ENCODE results near the gene MANBA. TPM values are rescaled to one million over a fixed set of nuclear protein-coding genes. Genes with fewer than 3 reads are reported as not detected.
"Not testable (repeated sequence)": the region's sequence is repeated elsewhere in the genome, so short reads cannot be mapped to it uniquely, and the experiment has no call there.

Gene MANBA
- total RNA-seq, 2 donors from 2014 or later: 37.2 to 41.3 TPM

DNA sequence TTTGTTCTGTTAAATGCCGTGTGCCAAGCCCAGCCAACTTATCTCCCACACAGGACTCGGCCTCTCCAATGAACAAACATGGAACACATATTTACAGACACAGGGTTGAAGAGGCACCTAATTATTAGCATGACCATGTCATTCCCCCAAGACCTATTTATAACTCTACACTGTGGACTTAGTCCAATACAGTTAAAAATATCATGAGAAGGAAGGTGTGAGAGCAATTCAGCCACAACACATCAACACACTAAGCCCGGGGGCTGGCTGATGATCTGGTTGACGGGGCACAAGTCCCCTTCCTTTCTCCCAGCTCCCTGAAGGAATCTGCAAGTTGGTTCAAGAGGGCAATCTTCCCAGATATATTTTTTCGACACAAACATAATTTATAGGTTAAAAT lies 28.1 kb downstream of the MANBA start:
- no peaks in the 10 kb centered on the region for H3K27me3 ChIP-seq (replicated peaks; ENCODE audit: insufficient read depth)
- ATAC-seq (ENCODE audit: insufficient number of reproducible peaks, low FRiP score, low read depth): no peak
- H3K36me3 ChIP-seq: no peaks in the 10 kb centered on the region
- no peak for DNase-seq (ENCODE audit: low spot score)
- H3K9me3 ChIP-seq: peaks cover 7% of the 10 kb centered on the region
- TF ChIP-seq, protein P1, sequence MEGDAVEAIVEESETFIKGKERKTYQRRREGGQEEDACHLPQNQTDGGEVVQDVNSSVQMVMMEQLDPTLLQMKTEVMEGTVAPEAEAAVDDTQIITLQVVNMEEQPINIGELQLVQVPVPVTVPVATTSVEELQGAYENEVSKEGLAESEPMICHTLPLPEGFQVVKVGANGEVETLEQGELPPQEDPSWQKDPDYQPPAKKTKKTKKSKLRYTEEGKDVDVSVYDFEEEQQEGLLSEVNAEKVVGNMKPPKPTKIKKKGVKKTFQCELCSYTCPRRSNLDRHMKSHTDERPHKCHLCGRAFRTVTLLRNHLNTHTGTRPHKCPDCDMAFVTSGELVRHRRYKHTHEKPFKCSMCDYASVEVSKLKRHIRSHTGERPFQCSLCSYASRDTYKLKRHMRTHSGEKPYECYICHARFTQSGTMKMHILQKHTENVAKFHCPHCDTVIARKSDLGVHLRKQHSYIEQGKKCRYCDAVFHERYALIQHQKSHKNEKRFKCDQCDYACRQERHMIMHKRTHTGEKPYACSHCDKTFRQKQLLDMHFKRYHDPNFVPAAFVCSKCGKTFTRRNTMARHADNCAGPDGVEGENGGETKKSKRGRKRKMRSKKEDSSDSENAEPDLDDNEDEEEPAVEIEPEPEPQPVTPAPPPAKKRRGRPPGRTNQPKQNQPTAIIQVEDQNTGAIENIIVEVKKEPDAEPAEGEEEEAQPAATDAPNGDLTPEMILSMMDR (IDR thresholded peaks at IDR 0.05): no peak
- no peak overlapping the region for H3K4me3 ChIP-seq
- no peak overlapping the region for H3K27ac ChIP-seq
- no peaks in the 10 kb centered on the region for H3K4me1 ChIP-seq (ENCODE audit: control insufficient read depth in 1 of 2, low read depth in 2 of 2)

- H3K9me3 ChIP-seq: peaks cover 7% of the 10 kb centered on the region
- DNase-seq (ENCODE audit: low spot score) (no peak), ATAC-seq (ENCODE audit: insufficient number of reproducible peaks, low FRiP score, low read depth) (no peak)
- H3K27me3 ChIP-seq (replicated peaks; ENCODE audit: insufficient read depth): no peaks in the 10 kb centered on the region
- H3K4me1 ChIP-seq (ENCODE audit: control insufficient read depth in 1 of 2, low read depth in 2 of 2): no peaks in the 10 kb centered on the region
- no peak overlapping the region for H3K27ac ChIP-seq
- TF ChIP-seq, protein P1 (IDR thresholded peaks at IDR 0.05): no peak
- H3K36me3 ChIP-seq: no peaks in the 10 kb centered on the region
- H3K4me3 ChIP-seq: no peak overlapping the region
Measured at GRCh38 chr4:102730968-102731533, 29.7 kb downstream of the MANBA start.

DNA sequence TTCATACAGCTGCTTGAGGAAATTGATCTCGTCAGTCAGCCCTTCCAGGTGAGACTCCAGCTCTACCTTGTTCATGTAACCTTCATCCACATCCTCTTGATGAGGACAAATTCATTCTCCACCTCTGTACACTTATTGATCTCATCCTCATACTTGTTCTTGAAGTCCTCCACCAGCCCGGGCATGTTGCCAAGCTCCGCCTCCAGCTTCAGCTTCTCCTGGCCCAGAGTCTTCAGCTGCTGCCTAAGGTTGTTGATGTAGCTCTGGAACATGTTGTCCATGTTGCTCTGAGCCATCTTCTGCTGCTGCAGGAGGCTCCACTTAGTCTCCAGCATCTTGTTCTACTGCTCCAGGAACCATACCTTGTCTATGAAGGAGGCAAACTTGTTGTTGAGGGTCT lies 31.3 kb downstream of the MANBA start:
- H3K4me3 ChIP-seq; H3K27ac ChIP-seq; H3K36me3 ChIP-seq; H3K4me1 ChIP-seq (ENCODE audit: control insufficient read depth in 1 of 2, low read depth in 2 of 2); DNase-seq (ENCODE audit: low spot score); H3K27me3 ChIP-seq (replicated peaks; ENCODE audit: insufficient read depth); H3K9me3 ChIP-seq; ATAC-seq (ENCODE audit: insufficient number of reproducible peaks, low FRiP score, low read depth): not testable (repeated sequence)

GRCh38 chr4:102726919-102727318 lies 33.8 kb downstream of the MANBA start:
- not testable (repeated sequence) for H3K36me3 ChIP-seq; DNase-seq (ENCODE audit: low spot score); H3K4me3 ChIP-seq; H3K27ac ChIP-seq; H3K9me3 ChIP-seq; ATAC-seq (ENCODE audit: insufficient number of reproducible peaks, low FRiP score, low read depth); H3K27me3 ChIP-seq (replicated peaks; ENCODE audit: insufficient read depth)
- H3K4me1 ChIP-seq (ENCODE audit: control insufficient read depth in 1 of 2, low read depth in 2 of 2): peaks cover 2 to 18% of the 10 kb centered on the region in 2 donors

DNA sequence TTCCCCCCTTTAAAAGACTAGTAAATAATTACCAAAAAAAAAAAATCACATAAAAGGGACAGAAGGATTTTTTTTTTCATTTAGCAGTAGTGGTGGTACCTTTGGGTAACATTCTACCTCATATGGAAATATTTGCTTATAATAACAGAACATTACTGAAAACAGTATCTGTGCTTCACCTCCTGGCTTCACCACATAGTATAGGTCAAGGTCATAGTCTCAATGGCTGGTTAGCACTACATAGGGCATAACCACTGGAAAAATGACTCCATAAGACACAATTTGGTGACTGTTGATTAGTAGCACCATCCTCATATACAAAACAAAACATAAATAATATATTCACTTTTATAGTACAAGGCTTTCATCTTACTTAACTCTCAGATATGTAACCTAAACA lies 34.7 kb downstream of the MANBA start:
- ATAC-seq (ENCODE audit: insufficient number of reproducible peaks, low FRiP score, low read depth) (no peak), DNase-seq (ENCODE audit: low spot score) (no peak)
- H3K27me3 ChIP-seq (replicated peaks; ENCODE audit: insufficient read depth): no peaks in the 10 kb centered on the region
- peaks cover 2 to 18% of the 10 kb centered on the region in 2 donors for H3K4me1 ChIP-seq (ENCODE audit: control insufficient read depth in 1 of 2, low read depth in 2 of 2)
- peaks cover 4% of the 10 kb centered on the region for H3K9me3 ChIP-seq
- no peaks in the 10 kb centered on the region for H3K36me3 ChIP-seq
- no peak overlapping the region for H3K4me3 ChIP-seq
- no peak overlapping the region for H3K27ac ChIP-seq
- TF ChIP-seq, protein P1 (IDR thresholded peaks at IDR 0.05): no peak

DNA sequence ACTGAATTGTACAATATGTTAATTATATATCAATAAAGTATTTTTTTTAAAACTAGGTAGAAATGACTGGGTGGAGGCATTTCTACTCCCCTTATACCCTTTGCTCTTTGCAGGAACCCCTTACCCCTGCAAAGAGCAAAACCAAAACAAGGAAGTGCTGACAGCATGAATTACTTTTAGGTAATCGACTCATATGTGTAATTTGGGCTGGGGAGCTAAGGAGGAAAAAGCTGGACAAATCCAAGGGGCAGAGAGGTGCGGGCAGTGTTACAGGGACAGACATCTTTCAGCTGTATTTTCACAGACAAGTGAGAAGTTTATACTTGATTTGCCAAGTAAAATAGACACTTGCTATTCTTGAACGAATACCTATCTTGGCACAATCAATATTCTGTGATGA lies 35.5 kb downstream of the MANBA start:
- Histone ChIP-seq H3K27me3 (replicated peaks; ENCODE audit: insufficient read depth) (no peaks in the 10 kb centered on the region), H3K9me3 (no peaks in the 10 kb centered on the region), H3K36me3 (no peaks in the 10 kb centered on the region), H3K27ac (no peak overlapping the region), H3K4me1 (ENCODE audit: control insufficient read depth in 1 of 2, low read depth in 2 of 2) (peaks cover 2 to 18% of the 10 kb centered on the region in 2 donors), H3K4me3 (no peak overlapping the region)
- DNase-seq (ENCODE audit: low spot score): no peak
- no peak for ATAC-seq (ENCODE audit: insufficient number of reproducible peaks, low FRiP score, low read depth)
- TF ChIP-seq, protein P1 (IDR thresholded peaks at IDR 0.05): no peak

Data from thoracic aorta (tissue), 2 donors.